Neural crest cell (in vitro differentiated cells): ENCODE measurements around the gene LRRC70. TPM values are rescaled to one million over a fixed set of nuclear protein-coding genes. Genes with fewer than 3 reads are reported as not detected.

Experiments
- DNase-seq: peaks from one replicate; pipeline ENCODE4 v3.0.0; 2021; ENCODE audit warnings: low read depth, mixed read lengths, low spot score
- H3K27ac Mint-ChIP-seq: one replicate; pipeline ENCODE4 v1.8.0; 2021; ENCODE audit warnings: mild to moderate bottlenecking, mixed read lengths; ENCODE audit not compliant: unreplicated experiment
- H3K27me3 Mint-ChIP-seq: 2 replicates; pipeline ENCODE4 v1.8.0; 2021; ENCODE audit warnings: low read depth, mild to moderate bottlenecking, mixed read lengths
- H3K36me3 Mint-ChIP-seq: 2 replicates; pipeline ENCODE4 v1.8.0; 2021; ENCODE audit warnings: low read depth, mild to moderate bottlenecking, mixed read lengths
- H3K4me1 Mint-ChIP-seq: 2 replicates; pipeline ENCODE4 v1.8.0; 2021; ENCODE audit warnings: mixed read lengths
- H3K4me3 Mint-ChIP-seq: one replicate; pipeline ENCODE4 v1.8.0; 2021; ENCODE audit warnings: mild to moderate bottlenecking, mixed read lengths
- H3K9me3 Mint-ChIP-seq: 2 replicates; pipeline ENCODE4 v1.8.0; 2021; ENCODE audit warnings: mixed read lengths
- CTCF ChIP-seq: fragments of 200-600 bp; sonication (generic); conservative IDR thresholded peaks from 2 replicates; pipeline ENCODE4 v1.5.0; 2021; ENCODE audit warnings: antibody characterized with exemption, mild to moderate bottlenecking
- total RNA-seq: library from RNA; stranded (reverse); gene quantifications from 2 replicates; pipeline ENCODE4 v1.2.1, GENCODE V29; 2021

The LRRC70 gene
- total RNA-seq, 1 donor from 2014 or later: 0.19 TPM

GRCh38 chr5:62588668-62589067 is 10.0 kb downstream of the LRRC70 start:
- Mint-ChIP-seq H3K4me3 (no peak overlapping the region), H3K4me1 (no peaks in the 10 kb centered on the region), H3K36me3 (peaks cover 25% of the 10 kb centered on the region), H3K27ac (no peak overlapping the region), H3K9me3 (no peaks in the 10 kb centered on the region), H3K27me3 (no peaks in the 10 kb centered on the region)
- no peak for DNase-seq
- TF ChIP-seq CTCF: no peak

GRCh38 chr5:62589504-62589903 is 10.9 kb downstream of the LRRC70 start:
- no peak for DNase-seq
- H3K27ac Mint-ChIP-seq: no peak overlapping the region
- peaks cover 26% of the 10 kb centered on the region for H3K36me3 Mint-ChIP-seq
- TF ChIP-seq CTCF: no peak
- H3K27me3 Mint-ChIP-seq: no peaks in the 10 kb centered on the region
- H3K9me3 Mint-ChIP-seq: no peaks in the 10 kb centered on the region
- H3K4me3 Mint-ChIP-seq: no peak overlapping the region
- H3K4me1 Mint-ChIP-seq: no peaks in the 10 kb centered on the region

GRCh38 chr5:62590387-62590786 is 11.8 kb downstream of the LRRC70 start:
- no peak for DNase-seq

GRCh38 chr5:62592558-62592957 is 13.9 kb downstream of the LRRC70 start:
- H3K4me1 Mint-ChIP-seq: no peaks in the 10 kb centered on the region
- no peak overlapping the region for H3K27ac Mint-ChIP-seq
- no peaks in the 10 kb centered on the region for H3K9me3 Mint-ChIP-seq
- no peak for DNase-seq
- no peak for TF ChIP-seq CTCF
- H3K4me3 Mint-ChIP-seq: no peak overlapping the region
- H3K36me3 Mint-ChIP-seq: peaks cover 28% of the 10 kb centered on the region
- H3K27me3 Mint-ChIP-seq: no peaks in the 10 kb centered on the region

More at GRCh38 chr5:62590387-62590786, 11.8 kb downstream of the LRRC70 start:
- H3K27ac Mint-ChIP-seq: no peak overlapping the region
- H3K4me1 Mint-ChIP-seq: no peaks in the 10 kb centered on the region
- no peaks in the 10 kb centered on the region for H3K27me3 Mint-ChIP-seq
- no peaks in the 10 kb centered on the region for H3K9me3 Mint-ChIP-seq
- peaks cover 32% of the 10 kb centered on the region for H3K36me3 Mint-ChIP-seq
- no peak overlapping the region for H3K4me3 Mint-ChIP-seq
- no peak for TF ChIP-seq CTCF

GRCh38 chr5:62593331-62593730 is 14.7 kb downstream of the LRRC70 start:
- Mint-ChIP-seq H3K27me3 (no peaks in the 10 kb centered on the region), H3K4me1 (no peaks in the 10 kb centered on the region), H3K27ac (no peak overlapping the region), H3K36me3 (peaks cover 28% of the 10 kb centered on the region), H3K4me3 (no peak overlapping the region), H3K9me3 (no peaks in the 10 kb centered on the region)
- DNase-seq: no peak
- no peak for TF ChIP-seq CTCF
